Epithelial cell of proximal tubule (primary cell): ENCODE data around the gene TMEM120B. TPM values are rescaled to one million over a fixed set of nuclear protein-coding genes. Genes with fewer than 3 reads are reported as not detected.

Source experiments
- DNase-seq: peaks from one replicate; pipeline ENCODE4 v3.0.0-alpha.2; 2011; ENCODE audit warnings: low read depth
- H3K4me3 ChIP-seq: 2 replicates; pipeline ENCODE4 v1.5.1; 2011; ENCODE audit warnings: low read depth, mild to moderate bottlenecking, low read length
- total RNA-seq: library from RNA; depleted of rRNA; stranded (reverse); fragments of >200 nt; gene quantifications from 2 replicates; pipeline ENCODE4 v1.2.3, GENCODE V29; 2015
- TF ChIP-seq, protein P1 (sequence below): conservative IDR thresholded peaks from 2 replicates; pipeline ENCODE4 v1.5.1; 2012; ENCODE audit warnings: low read depth, mild to moderate bottlenecking, low read length

TMEM120B gene
- total RNA-seq, 1 donor from 2014 or later, result 5.5 TPM

DNA sequence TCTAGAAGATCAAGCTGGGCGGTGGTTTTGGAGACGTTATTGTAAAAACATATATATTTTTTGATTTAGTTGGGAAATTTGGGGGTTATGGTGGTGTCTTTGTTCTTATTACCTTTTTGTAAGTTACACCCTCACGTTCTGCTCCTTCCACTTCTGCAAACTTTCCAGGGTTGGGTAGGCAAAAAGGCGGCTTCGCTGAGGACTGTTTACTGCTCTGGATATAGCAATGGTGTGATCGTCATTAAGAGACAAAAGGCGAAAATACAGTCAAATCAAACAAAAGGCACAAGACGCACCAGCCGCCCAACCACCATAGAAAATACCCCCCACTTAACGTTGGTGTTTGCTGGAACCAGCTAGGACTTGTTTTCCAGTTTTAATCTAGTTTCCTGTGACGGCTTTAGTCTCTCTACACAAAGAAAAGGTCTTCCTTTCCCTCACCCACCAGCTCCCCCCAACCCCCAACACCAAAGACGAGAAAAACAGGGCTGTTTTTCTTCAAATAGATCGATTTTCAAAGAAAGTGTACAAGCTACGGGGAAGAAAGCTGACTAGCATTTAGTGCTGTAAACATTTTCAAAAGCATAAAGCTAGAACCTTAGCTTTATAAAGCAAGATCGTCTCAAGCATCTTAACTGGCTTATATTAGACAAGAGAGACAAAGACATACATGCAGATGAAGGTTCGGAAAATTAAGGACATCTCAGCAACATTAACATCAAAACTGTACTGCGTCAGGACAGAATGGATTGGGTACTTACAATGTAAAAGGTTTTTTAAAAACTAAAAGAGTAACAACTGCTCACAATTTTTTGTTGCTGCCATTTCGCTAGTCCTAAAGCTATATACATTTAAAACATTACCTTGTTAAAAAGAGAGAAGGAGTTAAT lies 89.3 kb downstream of the TMEM120B start:
- H3K4me3 ChIP-seq, result peak overlapping the region; percentile 70
- no peak for DNase-seq
- TF ChIP-seq, protein P1, sequence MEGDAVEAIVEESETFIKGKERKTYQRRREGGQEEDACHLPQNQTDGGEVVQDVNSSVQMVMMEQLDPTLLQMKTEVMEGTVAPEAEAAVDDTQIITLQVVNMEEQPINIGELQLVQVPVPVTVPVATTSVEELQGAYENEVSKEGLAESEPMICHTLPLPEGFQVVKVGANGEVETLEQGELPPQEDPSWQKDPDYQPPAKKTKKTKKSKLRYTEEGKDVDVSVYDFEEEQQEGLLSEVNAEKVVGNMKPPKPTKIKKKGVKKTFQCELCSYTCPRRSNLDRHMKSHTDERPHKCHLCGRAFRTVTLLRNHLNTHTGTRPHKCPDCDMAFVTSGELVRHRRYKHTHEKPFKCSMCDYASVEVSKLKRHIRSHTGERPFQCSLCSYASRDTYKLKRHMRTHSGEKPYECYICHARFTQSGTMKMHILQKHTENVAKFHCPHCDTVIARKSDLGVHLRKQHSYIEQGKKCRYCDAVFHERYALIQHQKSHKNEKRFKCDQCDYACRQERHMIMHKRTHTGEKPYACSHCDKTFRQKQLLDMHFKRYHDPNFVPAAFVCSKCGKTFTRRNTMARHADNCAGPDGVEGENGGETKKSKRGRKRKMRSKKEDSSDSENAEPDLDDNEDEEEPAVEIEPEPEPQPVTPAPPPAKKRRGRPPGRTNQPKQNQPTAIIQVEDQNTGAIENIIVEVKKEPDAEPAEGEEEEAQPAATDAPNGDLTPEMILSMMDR, result no peak

- H3K4me3 ChIP-seq, result peak overlapping the region; percentile 70
- no peak for DNase-seq
- TF ChIP-seq, protein P1, result no peak
Observed at GRCh38 chr12:121802485-121802842, 89.9 kb downstream of the TMEM120B start.

DNA sequence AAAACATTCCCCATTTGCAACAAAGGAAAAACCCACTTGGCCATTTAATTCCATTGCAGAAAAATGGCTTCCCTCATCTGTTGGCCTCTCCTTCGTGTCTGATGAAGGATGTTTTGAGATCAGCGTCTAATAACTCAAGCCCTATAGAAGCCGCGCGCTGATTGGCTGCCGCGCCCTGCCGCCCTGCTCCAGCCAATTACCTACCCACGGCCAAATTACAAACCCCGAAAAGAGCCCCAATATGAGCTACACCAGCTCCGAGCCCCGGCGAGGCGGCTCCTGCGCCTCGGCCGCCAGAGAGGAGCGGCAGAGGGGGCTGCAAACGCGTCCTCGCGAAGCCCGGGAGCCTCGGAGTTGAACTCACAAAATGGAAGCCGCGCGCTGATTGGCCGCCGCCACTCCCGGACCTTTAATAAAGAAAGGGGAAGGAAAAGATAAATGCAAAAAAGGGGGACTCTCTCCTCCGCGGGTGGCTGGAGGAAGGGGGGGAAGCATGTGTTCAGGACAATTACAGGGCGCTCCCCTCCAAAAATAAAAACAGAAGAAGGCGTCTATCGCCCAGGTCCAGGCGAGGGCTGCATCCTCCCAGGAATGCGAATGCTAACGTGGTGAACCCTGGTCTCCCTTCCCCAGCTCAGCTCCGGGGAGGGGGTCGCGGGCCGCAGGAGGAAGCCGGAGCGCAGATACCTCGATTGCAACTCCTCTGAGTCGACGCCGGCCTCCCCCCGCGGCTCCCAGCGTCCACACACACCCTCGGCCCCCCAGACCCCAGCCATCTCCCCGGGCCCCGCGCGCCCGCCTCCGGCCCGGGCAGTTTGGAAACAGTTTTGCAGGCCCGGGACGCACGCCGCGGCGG lies 90.5 kb downstream of the TMEM120B start:
- TF ChIP-seq, protein P1, result no peak
- no peak for DNase-seq
- peak overlapping the region; percentile 70 for H3K4me3 ChIP-seq

DNA sequence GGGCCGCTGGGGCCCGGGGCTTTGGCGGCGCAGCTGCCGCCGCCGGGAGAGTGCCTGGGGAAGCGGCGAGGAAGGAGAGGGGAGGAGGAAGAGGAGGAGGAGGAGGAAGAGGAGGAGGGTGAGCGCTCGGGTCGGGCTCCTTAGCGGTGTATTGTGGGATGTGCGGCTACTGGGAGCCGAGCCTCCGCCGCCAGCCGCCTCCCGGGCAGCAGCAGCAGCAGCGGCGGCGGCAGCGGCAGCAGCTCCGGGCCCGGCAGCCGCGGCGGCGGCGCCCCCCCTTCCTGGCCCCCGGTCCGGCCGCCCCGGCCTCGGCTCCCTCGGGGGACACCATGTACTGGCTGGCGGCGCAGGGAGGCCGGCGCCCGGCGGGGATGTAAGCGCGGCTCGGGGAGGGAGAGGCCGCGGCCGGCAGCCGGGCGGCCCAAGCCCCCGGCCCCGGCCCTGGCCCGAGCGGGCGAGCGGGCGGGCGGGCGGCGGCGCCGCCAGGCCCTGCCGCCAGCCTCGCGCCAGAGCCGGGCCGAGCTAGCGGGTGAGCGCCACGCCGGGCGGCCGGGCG lies 91.4 kb downstream of the TMEM120B start, which contains the start of gene SETD1B:
SETD1B (plus strand) TSS at position 149 of the 556 bp plus-strand sequence. CDS start 729 bp downstream, outside the sequence.
- TF ChIP-seq, protein P1, result no peak
- H3K4me3 ChIP-seq, result peak within 1 kb of the TSS; percentile 79
- no peak for DNase-seq

GRCh38 chr12:121804417-121805111 lies 92.0 kb downstream of the TMEM120B start:
- DNase-seq, result no peak
- TF ChIP-seq, protein P1, result no peak
- peak overlapping the region; percentile 79 for H3K4me3 ChIP-seq
